B cell (primary cell): Measurements from ENCODE around the gene ALAD.

Experiments used
- CTCF ChIP-seq: fragments of 200-600 bp; IDR thresholded peaks from one replicate; pipeline ENCODE4 v1.8.0; 2022; ENCODE audit warnings: antibody characterized with exemption, mild to moderate bottlenecking
- EZH2 ChIP-seq: IDR thresholded peaks from 2 replicates; pipeline ENCODE4 v1.6.1; 2012; ENCODE audit warnings: borderline replicate concordance, low read depth, mild to moderate bottlenecking, moderate library complexity, low read length; ENCODE audit not compliant: insufficient read depth, poor library complexity, severe bottlenecking

GRCh38 chr9:113403646-113404045 lies 2.6 kb upstream of the ALAD start:
- no peak for TF ChIP-seq CTCF
- no peak for TF ChIP-seq EZH2
